ENCODE measurements around the gene EGFL7. TPM values are rescaled to one million over a fixed set of nuclear protein-coding genes. Genes with fewer than 3 reads are reported as not detected.

Gene EGFL7
- total and polyA plus RNA-seq, 7 donors = 34.7 to 73.4 (median 48.6) TPM

DNA sequence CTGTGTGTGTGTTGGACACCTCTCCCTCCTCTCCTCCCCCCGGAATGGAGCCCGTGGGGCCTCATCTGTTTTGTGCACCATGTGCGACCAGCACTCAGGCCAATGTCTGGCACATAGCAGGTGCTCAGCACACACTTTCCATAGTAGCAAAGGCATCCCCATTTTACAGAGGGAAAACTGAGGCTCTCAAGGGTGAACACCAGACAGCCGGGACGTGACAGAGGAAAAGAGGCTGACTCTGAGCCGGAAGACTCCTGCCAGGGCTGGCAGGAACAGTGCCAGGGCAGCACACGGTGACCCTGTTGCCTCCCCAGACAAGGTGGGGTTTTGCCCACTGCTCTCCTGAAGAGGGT, 26.4 kb downstream of the EGFL7 start:
- H3K27ac ChIP-seq = peak overlapping the region; percentile 93

DNA sequence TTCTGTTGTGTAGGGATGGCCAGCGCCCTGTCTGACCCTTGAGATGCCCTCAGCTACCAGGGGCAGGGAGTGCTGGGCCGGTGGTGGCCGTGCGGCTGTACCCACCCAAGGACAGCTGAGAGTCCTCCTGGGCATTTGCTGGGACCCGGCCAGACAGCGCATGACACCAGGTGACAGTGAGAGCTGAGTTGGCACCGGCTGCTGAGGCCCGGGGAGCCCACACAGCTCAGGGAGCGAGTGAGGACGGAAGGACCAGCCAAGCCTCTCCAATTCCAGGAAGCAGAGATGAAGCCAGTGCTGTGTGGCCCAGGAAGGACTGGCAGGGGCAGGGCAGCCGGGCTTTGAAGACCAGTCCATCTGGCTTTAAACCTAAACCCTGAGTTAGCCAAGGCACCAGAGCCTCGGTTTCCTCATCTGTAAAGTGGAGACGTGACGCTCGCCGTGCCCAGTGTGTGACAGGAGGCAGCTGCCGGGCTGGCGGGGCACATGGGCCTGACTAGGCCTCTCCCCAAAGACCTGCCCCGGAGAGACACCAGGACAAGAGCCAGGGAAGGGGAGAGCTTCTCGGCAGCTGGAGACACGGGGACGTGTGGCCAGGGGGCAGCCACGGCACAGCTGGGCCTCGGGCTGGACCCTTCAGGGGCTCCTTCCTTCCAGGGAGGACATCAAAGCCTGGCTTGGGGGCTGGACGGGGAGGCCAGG, 27.5 kb downstream of the EGFL7 start:
- Histone ChIP-seq H3K27ac (peak overlapping the region; percentile 93), H3K4me1 (peaks cover 47% of the 10 kb centered on the region), H3K9me3 (no peaks in the 10 kb centered on the region), H3K36me3 (ENCODE audit: insufficient read depth in 1 of 2, low read depth in 1 of 2) (no peaks in the 10 kb centered on the region), H3K27me3 (ENCODE audit: insufficient read depth in 3 of 3, low read length in 2 of 3) (no peaks in the 10 kb centered on the region), H3K4me3 (no peak overlapping the region)
- 23 to 36% (median 34%) methylated on average over 24 to 25 of the region's 25 CpGs for WGBS, 3 donors
- intact Hi-C loops (cut with DNase I) = loop anchor here (2.0 to 5.0 kb wide), 4 partner anchors 43 to 205 kb away; no protein-coding TSS in a partner anchor
- DNase-seq (peak; percentile 77 to 90), ATAC-seq (peak; percentile 48 to 57 (median 54))
- TF ChIP-seq, protein P1, sequence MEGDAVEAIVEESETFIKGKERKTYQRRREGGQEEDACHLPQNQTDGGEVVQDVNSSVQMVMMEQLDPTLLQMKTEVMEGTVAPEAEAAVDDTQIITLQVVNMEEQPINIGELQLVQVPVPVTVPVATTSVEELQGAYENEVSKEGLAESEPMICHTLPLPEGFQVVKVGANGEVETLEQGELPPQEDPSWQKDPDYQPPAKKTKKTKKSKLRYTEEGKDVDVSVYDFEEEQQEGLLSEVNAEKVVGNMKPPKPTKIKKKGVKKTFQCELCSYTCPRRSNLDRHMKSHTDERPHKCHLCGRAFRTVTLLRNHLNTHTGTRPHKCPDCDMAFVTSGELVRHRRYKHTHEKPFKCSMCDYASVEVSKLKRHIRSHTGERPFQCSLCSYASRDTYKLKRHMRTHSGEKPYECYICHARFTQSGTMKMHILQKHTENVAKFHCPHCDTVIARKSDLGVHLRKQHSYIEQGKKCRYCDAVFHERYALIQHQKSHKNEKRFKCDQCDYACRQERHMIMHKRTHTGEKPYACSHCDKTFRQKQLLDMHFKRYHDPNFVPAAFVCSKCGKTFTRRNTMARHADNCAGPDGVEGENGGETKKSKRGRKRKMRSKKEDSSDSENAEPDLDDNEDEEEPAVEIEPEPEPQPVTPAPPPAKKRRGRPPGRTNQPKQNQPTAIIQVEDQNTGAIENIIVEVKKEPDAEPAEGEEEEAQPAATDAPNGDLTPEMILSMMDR (IDR thresholded peaks at IDR 0.05) = no peak

More for the DNA sequence above, 26.4 kb downstream of the EGFL7 start:
- Histone ChIP-seq H3K36me3 (ENCODE audit: insufficient read depth in 1 of 2, low read depth in 1 of 2) (no peaks in the 10 kb centered on the region), H3K4me3 (no peak overlapping the region), H3K9me3 (no peaks in the 10 kb centered on the region), H3K27me3 (ENCODE audit: insufficient read depth in 3 of 3, low read length in 2 of 3) (no peaks in the 10 kb centered on the region), H3K4me1 (peaks cover 45% of the 10 kb centered on the region)
- TF ChIP-seq, protein P1 (IDR thresholded peaks at IDR 0.05) = no peak
- ATAC-seq (no peak), DNase-seq (no peak)
- 66 to 83% (median 67%) methylated on average over 7 of the region's 7 CpGs for WGBS, 3 donors
- intact Hi-C loops (cut with DNase I) = no loop called here

DNA sequence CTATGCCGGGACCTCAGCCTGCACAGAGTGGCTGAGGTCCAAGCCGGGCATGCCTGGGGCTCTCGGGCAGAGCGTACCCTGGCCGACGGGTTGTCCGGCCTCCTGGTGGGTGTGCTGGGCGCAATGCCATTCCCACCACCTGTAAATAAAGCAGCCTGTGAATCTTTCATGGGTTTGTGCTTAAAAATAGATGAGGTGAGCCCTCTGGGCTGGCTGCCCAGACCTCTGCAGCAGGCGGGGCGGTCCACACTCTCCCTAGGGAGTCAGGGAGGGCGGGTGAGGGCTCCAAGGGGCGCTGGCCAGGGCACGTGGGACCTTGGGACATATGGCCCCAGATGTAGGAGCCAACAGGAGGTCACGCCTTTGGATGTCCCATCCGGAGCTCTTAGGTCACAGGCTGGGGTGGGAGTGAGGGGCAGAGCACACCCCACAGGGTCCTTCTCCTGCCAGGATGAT, 28.1 kb downstream of the EGFL7 start:
- DNase-seq (peak; percentile 66 to 85), ATAC-seq (peak; percentile 41 to 58 (median 50))
- 15 to 26% (median 18%) methylated on average over 15 of the region's 15 CpGs for WGBS, 3 donors
- H3K4me1 ChIP-seq = peaks cover 42% of the 10 kb centered on the region
- no peaks in the 10 kb centered on the region for H3K36me3 ChIP-seq (ENCODE audit: insufficient read depth in 1 of 2, low read depth in 1 of 2)
- intact Hi-C loops (cut with DNase I) = loop anchor here (2.0 to 5.0 kb wide), 4 partner anchors 44 to 206 kb away; no protein-coding TSS in a partner anchor
- H3K27ac ChIP-seq = peak overlapping the region; percentile 93
- no peaks in the 10 kb centered on the region for H3K9me3 ChIP-seq
- TF ChIP-seq, protein P1 (IDR thresholded peaks at IDR 0.05) = no peak
- no peak overlapping the region for H3K4me3 ChIP-seq
- no peaks in the 10 kb centered on the region for H3K27me3 ChIP-seq (ENCODE audit: insufficient read depth in 3 of 3, low read length in 2 of 3)

DNA sequence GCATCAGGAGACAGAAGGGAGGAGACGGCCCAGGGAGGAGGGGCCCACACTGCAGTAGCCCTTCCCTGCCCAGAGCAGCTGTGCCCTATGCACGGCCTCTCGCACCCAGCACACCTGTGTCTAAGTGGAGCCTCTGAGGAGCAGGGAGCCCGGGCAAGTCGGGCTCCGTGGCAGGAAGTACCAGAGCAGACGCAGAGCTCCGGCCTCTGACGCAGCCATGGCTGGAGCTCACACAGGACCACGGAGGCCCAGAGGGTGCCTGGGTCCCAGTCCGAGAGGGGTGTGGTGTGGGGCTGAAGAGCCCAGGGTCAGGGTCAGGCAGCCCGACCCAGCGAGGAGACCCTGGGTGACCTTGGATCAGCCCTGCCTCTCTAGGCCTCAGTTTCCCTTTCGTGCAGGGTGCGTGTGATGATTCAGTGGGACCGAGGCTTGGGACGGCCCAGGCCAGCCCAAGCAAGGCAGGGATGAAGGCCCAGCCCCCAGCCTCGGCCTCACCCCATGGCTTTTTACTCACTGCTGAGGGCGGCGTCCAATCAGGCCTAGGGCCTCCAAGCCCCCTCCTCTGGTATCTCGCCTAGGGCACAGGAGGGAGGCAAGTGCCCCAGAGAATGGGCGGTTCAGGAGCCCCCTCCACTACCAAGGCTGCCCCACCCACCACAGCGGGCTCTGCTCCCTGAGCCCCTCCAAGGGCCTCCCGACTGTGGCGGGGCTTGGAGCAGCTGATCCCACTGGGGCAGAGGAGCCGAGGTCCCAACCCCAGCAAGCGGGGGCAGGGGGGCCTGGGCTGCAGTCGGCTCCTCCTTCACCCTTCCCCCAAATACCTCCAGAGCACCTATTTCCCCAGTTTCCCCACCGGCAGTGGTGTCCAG, 28.8 kb downstream of the EGFL7 start:
- 69 to 79% (median 70%) methylated on average over 25 to 29 of the region's 29 CpGs for WGBS, 3 donors
- DNase-seq (no peak), ATAC-seq (peak in 1 of 4 donors; percentile 12)
- Histone ChIP-seq H3K4me1 (peaks cover 38% of the 10 kb centered on the region), H3K36me3 (ENCODE audit: insufficient read depth in 1 of 2, low read depth in 1 of 2) (no peaks in the 10 kb centered on the region), H3K27me3 (ENCODE audit: insufficient read depth in 3 of 3, low read length in 2 of 3) (peaks cover 0 to 7% (median 0%) of the 10 kb centered on the region in 3 donors), H3K9me3 (no peaks in the 10 kb centered on the region), H3K27ac (peak overlapping the region; percentile 93), H3K4me3 (no peak overlapping the region)
- intact Hi-C loops (cut with DNase I) = loop anchor here (2.0 to 5.0 kb wide), 4 partner anchors 44 to 207 kb away; no protein-coding TSS in a partner anchor
- TF ChIP-seq, protein P1 (IDR thresholded peaks at IDR 0.05) = no peak
